NCI-H2107 treated with DMSO at 0.1 percent for 48 hours (cell line): Measurements from ENCODE around the gene AGAP3.

Source experiments
- DNase-seq: peaks from one replicate; lab custom pipeline; 2025; ENCODE audit not compliant: unreplicated experiment; lab: John Stamatoyannopoulos, UW

The AGAP3 gene

DNA sequence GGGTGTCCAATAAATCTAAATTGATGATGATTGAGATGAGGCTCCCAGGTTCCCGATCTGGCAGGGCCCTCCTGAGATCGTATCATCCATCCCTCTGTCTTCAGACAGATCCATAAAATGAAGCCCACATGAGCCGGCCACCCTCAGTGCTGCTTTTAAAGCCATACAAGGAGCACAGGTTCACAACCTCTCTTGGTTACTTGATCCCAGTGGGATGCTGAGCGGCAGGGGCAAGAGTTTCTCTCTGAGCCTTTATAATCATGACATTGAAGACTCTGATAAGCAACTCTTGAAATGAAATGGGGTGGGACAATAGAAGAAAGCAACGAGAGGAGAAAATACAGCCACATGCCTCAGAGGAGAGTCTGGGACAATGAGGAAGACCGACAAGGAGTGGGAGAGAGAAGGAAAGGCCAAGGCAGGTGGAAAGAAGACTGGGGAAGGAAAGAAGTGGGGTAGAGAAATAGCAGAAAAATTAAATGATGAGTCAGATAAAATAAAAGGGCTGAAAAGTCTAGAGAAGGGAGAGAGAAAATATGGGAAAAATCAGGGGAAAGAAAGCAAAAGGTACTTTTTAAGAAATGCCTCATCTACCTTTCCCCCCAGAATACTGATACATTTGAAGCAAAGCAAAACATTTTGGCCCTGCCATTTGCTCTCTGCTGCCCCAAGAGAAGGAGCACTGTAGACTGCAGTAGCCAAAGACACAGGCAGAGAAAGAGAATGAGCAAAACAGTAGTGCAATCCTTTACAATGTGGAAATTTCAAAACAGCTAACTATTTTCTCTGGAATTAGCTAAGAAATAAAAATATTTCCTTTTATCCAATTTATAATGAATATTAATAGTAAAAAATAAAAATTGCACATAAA lies 66.6 kb downstream of the AGAP3 start:
- DNase-seq, result no peak

DNA sequence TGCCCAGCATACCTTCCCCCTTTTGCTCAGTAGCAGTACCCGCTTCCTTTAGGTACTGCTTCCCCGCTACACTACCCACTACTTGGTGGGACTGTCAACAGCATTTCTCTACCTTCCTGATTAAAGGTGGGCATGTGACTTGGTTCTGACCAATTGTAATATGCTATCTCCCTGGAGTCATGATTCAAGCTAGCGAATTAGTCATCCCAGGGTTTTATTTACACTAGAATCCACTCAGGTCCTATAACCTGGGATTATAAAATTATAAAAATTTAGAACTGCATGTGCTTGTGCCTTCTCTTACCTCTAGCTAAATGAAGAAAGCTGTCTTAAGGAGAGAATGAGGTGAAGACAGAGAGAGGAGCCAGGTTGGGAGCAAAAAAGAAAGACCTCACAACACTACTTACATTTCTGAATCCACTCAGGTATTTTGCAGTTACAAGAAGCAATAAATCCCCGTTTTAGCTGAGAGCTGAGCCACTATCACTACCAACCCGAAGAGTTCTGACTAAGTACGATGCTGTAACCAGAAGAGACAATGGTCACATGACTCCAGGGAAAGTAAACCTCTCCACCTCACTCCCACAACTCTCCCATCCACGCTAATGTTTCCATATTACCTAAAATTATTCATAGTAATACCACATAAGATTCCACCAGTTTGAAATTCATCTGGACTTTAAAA lies 71.5 kb downstream of the AGAP3 start:
- no peak for DNase-seq

DNA sequence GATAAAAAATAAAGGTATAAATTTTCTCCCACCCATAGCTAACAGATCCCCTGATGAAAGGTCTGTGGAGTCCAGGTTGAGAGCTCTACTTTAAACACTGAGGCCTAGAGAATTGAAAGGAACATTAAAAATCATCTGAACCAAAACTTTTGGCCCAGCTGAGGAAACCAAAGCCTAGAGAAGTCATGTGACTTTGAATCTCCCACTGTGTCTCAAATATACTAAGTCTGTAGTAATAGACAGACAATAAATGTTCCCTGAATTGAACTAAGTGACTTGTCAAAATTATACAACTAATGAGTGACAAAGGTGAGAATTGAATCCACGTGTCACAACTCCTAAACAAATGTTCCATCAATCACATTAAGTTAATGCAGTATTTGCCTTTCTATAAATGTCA lies 75.5 kb downstream of the AGAP3 start:
- DNase-seq, result no peak

DNA sequence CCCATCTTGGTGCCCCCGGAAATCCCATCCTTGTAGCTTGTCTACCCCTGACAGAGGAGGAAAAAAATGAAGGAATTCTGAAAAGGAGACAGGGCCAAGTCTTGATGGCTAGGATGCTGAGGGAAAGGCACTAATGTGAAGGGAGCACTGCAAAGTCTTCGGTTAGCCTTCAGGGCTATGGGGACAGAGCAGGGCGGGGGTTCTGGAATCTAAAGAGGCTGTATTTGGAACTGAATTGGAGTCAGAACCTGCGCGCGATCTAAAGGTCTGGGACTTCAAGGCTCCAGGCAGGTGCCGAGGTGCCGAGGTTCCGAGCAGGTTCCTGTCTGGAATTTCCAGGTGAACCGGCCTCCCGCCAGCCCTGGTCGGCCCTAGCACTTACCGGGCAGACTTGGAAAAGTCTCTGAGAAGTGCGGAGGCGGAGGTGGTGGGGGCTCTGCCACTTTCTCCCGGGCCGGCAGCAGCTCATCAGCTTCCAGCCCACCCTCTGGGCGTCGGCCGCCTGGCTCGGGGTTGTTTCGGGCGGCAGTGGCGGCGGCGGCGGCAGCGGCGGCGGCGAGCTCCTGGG lies 80.4 kb downstream of the AGAP3 start:
- DNase-seq, result no peak

GRCh38 chr7:151167197-151167961 lies 81.1 kb downstream of the AGAP3 start, which contains the start of gene GBX1:
GBX1 (minus strand) TSS chr7:151167694; CDS start chr7:151167548, 146 bp downstream.
- no peak for DNase-seq

GRCh38 chr7:151168003-151168786 lies 81.9 kb downstream of the AGAP3 start:
- DNase-seq, result no peak

DNA sequence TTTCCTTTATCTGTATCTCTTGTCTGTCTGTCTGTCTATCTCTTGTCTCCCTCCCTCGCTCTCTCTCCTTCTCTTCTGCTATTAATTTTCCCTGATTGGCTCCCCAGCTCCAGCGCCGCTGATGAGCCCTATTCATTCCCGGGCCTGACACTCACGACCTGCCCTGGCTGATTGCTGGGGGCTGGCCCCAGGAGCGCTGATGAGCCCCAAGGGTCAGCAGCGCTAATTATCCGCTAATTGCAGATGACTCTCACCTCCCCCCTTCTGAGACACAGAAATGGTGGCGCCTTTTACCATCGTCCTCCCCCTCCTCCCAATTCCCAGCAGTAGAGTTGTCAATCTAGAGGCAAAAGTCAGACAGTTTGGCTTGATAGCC lies 82.5 kb downstream of the AGAP3 start:
- no peak for DNase-seq

- peak; percentile 24 for DNase-seq
These were observed 86.2 kb downstream of the AGAP3 start for GRCh38 chr7:151172273-151173141.

GRCh38 chr7:151173386-151174245 lies 87.3 kb downstream of the AGAP3 start:
- DNase-seq, result no peak

DNA sequence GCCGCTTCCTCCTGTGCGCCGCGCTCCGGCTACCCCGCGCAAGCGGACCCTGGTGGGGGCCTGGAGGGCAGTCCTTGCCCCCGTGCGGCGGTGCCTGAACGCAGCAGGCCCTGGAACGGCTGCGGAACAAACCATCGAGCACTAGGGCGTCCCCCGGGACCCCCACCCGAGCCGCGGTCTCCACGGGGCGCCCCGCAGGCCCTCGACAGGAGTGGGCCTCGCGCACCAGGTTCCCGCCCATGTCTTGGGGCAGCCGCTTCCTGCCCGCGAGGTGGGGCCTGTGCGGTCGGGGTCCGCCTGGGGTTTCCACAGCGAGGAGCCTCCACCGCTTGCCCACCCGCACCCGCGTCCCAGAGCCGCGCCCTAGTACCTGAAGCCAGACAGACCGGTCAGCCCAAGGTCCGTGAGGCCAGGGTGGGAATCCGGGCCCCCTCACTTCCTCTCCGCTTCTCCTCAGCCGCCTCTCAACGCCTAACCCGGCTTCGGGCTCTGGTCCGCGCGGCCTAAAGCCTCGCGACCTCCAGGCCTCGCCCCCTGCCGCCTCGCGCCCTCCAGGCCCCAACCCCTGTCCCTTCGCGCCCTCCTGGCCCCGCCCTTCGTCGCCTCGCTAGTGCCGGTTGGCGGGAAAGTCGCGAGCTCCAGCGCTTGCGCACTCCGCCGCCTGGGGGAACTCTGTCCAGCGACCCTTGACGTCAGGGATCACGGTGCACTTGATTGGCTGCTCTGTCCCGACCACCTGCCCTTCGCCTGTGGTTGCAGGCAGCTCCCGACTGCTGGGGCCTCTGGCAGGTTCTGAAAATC lies 88.2 kb downstream of the AGAP3 start:
- DNase-seq, result no peak

GRCh38 chr7:151175047-151175792 lies 88.9 kb downstream of the AGAP3 start:
- no peak for DNase-seq

- DNase-seq, result no peak
These were observed 89.6 kb downstream of the AGAP3 start for GRCh38 chr7:151175793-151176311.

DNA sequence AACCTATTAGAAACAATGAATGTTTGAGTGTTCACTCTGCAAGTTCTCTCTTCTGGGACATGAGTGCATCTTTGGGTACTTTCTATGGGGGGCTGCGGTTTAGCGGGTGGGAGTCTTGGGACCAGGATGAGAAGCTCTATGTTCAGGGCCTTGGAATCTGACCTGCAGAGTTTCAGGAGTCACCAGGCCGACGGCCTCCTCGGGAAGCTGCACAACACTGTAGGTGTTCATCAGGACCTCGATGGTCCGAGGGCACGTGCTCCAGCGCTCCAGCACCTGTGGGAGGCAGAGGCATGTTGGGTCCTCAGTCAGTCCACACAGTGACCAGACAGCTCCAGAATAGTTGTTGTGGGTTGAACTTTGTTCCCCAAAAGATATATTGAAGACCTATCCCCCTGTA lies 90.1 kb downstream of the AGAP3 start:
- no peak for DNase-seq

DNA sequence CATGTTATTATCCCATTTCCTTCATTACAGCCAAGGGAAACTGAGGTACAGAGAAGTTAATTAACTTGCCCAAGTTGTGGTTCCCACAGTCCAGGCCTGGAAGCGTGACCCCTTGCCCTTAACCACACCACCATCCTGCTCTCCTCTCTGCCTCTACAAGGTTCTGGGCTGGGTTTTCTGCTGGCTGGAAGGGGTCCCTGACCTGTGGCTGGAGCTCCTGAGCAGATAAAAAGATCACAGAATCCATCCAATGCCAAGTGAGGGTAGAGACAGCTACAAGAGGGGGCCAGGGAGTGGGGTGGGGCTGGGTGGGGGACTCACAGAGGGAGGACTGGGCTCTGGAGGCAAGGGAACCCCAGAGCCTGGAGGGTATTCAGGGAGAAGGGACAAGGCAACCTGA lies 91.0 kb downstream of the AGAP3 start:
- DNase-seq, result no peak

DNA sequence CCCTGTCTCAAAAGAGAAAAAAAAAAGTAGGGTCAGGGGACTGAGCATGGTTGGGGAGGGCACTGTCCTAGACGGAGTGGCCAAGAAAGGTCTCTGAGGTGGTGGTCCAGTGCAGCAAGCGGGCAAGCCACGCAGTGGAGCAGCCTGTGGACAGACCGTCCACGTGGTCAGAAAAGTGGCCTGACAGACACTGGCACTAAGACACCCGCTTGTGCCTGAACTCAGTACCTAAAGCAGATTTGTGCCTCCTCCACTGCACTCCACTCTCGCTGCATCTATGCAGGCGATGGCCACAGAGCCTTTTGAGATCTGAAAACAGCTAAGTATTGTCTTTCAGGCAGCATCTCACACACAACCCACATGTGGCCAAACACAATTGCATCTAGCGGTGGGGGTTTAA lies 92.0 kb downstream of the AGAP3 start:
- no peak for DNase-seq

DNA sequence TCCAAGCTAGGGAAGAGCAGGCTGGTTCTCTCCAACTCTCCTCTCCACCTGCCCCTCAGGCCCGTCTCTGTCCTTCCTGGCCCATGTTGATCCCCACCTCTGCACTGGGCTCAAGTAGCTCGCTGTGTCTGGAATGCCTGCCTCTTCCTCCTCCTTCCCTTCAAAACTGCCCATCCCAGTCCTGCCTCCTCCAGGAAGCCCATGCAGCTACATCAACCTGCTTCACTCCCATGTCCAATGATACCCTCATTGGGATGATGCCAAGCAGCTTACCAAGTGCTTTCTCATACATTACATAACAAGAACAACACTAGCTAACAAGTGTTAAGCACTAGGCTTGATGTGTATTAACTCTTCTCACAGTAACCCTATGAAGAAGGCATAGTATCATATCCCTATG lies 92.6 kb downstream of the AGAP3 start:
- no peak for DNase-seq

- DNase-seq, result no peak
These were observed 93.1 kb downstream of the AGAP3 start for GRCh38 chr7:151179287-151179860.
